PC-9 (cell line): ENCODE measurements around the gene L3MBTL3.

ENCODE experiments used
- CTCF ChIP-seq: fragments of 200-600 bp; sonication (generic); conservative IDR thresholded peaks from 2 replicates; pipeline ENCODE4 v1.6.1; 2017; ENCODE audit warnings: mixed run types, antibody characterized with exemption, mild to moderate bottlenecking, moderate library complexity
- EZH2 ChIP-seq: fragments of 200-600 bp; sonication (generic); IDR thresholded peaks from 2 replicates; pipeline ENCODE4 v1.8.0; 2017; ENCODE audit warnings: antibody characterized with exemption, low read depth

GRCh38 chr6:129994410-129994809 is 24.0 kb upstream of the L3MBTL3 start:
- TF ChIP-seq CTCF (no peak), EZH2 (no peak)
